Measurements from ENCODE around the gene MAGEA9B. TPM values are rescaled to one million over a fixed set of nuclear protein-coding genes. Genes with fewer than 3 reads are reported as not detected.
"Not testable (repeated sequence)": the region's sequence is repeated elsewhere in the genome, so short reads cannot be mapped to it uniquely, and the experiment has no call there.

Gene MAGEA9B
- total RNA-seq, 1 donor from 2014 or later: not detected

DNA sequence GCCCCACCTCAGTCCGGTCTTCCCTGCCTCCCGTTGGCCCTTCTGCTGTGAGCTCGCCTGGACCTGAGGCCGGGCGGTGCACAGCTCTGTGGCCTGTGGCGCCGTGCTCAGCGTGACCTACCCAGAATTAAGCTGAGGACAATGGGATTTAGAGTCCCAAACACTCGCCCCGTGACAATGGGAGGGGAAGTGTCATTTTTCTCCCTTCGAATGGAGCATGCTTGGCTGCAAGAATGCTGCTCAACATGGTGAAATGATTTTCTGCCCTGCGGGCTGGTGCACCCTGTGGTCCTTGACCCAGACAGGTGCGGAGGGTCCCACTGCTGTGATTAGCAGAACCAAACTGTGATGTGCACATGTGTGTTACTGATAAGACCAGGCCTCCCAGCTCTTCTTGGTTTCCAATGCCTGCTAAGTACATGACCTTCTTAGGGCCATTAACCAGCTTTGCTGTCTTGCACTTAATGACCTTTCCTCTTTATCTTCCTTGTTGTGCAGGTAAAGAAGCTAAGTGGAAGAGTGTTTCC lies 45.7 kb downstream of the MAGEA9B start:
- H3K27me3 ChIP-seq: no peaks in the 10 kb centered on the region
- TF ChIP-seq, protein P1, sequence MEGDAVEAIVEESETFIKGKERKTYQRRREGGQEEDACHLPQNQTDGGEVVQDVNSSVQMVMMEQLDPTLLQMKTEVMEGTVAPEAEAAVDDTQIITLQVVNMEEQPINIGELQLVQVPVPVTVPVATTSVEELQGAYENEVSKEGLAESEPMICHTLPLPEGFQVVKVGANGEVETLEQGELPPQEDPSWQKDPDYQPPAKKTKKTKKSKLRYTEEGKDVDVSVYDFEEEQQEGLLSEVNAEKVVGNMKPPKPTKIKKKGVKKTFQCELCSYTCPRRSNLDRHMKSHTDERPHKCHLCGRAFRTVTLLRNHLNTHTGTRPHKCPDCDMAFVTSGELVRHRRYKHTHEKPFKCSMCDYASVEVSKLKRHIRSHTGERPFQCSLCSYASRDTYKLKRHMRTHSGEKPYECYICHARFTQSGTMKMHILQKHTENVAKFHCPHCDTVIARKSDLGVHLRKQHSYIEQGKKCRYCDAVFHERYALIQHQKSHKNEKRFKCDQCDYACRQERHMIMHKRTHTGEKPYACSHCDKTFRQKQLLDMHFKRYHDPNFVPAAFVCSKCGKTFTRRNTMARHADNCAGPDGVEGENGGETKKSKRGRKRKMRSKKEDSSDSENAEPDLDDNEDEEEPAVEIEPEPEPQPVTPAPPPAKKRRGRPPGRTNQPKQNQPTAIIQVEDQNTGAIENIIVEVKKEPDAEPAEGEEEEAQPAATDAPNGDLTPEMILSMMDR (IDR thresholded peaks at IDR 0.05): no peak
- H3K4me3 ChIP-seq: peak overlapping the region; percentile 62 to 74
- intact Hi-C loops (cut with DNase I): loop anchor here (2.0 kb wide), 1 partner anchor 37 kb away; the partner anchor contains the start of gene IDS
- no peaks in the 10 kb centered on the region for H3K36me3 ChIP-seq
- H3K9me3 ChIP-seq: no peaks in the 10 kb centered on the region
- DNase-seq (ENCODE audit: low spot score in 2 of 2): no peak
- peak overlapping the region; percentile 85 to 87 for H3K27ac ChIP-seq
- no peaks in the 10 kb centered on the region for H3K4me1 ChIP-seq

DNA sequence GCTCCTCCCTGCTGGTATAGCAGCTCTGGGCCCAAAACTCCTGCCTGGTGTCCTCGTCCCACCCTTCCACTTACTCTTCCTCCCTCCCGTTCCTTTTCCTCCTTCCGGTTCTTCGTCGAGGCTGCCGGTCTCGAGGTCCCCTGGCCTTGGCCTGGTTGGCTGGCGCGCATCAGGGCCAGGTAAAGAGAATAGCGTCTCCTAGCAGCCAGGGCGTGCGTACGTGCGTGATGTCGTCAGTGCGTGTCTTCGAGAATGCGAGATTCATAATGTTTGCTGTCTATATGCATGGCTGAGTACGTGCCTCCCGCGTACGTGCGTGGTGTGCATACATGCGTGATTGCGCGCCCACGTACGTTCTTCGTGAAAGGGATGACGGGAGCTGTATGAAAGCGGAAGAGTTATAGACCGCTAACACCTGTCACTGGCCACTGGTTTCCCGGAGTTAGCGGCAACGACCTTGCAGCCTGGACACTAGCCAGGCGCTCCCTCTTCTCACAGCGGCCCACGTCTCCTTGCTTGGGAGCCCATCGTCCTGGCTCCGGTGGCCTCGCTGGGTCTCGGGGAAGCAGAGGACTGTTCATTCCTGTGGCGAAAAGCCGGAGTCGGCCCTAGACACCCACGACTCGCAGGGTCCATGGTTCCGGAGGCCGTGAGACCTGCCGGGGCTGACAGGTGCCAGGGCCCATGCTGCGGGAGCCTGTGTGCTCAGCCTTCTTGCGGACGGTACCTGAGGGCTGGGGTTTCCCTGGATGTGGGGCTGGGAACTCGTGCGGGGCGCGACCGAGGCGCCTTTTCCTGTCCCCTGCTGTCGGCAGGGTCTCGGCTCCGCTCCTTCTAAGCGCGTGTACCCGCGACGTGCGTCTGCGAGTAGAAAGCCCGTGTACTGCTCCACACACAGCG lies 46.4 kb downstream of the MAGEA9B start, which contains the start of gene EOLA1:
EOLA1 (plus strand) TSS at position 392 of the 900 bp plus-strand sequence. CDS start 4,619 bp downstream, outside the sequence.
- Histone ChIP-seq H3K4me3 (peak within 1 kb of the TSS; percentile 62 to 74), H3K4me1 (no peaks in the 10 kb centered on the region), H3K36me3 (no peaks in the 10 kb centered on the region), H3K27me3 (no peaks in the 10 kb centered on the region), H3K27ac (peak within 1 kb of the TSS; percentile 85 to 87), H3K9me3 (no peaks in the 10 kb centered on the region)
- intact Hi-C loops (cut with DNase I): loop anchor here (2.0 kb wide), 1 partner anchor 36 kb away; the partner anchor contains the start of gene IDS
- DNase-seq (ENCODE audit: low spot score in 2 of 2): peak; percentile 79 to 93
- TF ChIP-seq, protein P1 (IDR thresholded peaks at IDR 0.05): no peak

DNA sequence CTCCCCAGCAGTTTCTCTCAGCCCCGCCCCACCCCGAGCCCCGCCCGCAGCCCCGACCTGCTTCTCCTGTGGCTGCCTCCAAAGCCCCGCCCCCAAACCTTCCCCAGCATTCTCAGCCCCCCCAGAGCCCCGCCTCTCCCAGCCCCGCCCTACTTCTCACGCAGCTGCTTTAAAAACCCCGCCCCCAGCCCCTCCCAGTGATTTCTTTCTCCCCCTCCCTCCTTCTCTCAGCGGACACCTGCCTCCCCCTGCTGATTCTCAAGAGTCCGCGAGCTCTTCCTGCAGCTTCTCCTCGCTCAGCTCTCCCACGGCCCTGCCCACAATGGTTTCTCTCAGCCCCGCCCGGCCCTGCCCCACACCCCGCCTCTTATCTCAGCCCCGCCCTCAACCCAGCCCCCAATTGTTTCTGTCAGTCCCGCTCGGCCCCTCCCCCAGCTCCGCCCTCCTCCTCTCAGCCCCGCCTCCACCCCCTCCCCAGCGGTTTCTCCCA lies 47.1 kb downstream of the MAGEA9B start:
- peak; percentile 72 to 95 for DNase-seq (ENCODE audit: low spot score in 2 of 2)
- Histone ChIP-seq H3K9me3 (no peaks in the 10 kb centered on the region), H3K4me1 (no peaks in the 10 kb centered on the region), H3K36me3 (no peaks in the 10 kb centered on the region), H3K27ac (peak overlapping the region; percentile 85 to 87), H3K27me3 (no peaks in the 10 kb centered on the region), H3K4me3 (peak overlapping the region; percentile 62 to 74)
- TF ChIP-seq, protein P1 (IDR thresholded peaks at IDR 0.05): no peak
- intact Hi-C loops (cut with DNase I): loop anchor here (2.0 kb wide), 1 partner anchor 35 kb away; the partner anchor contains the start of gene IDS

DNA sequence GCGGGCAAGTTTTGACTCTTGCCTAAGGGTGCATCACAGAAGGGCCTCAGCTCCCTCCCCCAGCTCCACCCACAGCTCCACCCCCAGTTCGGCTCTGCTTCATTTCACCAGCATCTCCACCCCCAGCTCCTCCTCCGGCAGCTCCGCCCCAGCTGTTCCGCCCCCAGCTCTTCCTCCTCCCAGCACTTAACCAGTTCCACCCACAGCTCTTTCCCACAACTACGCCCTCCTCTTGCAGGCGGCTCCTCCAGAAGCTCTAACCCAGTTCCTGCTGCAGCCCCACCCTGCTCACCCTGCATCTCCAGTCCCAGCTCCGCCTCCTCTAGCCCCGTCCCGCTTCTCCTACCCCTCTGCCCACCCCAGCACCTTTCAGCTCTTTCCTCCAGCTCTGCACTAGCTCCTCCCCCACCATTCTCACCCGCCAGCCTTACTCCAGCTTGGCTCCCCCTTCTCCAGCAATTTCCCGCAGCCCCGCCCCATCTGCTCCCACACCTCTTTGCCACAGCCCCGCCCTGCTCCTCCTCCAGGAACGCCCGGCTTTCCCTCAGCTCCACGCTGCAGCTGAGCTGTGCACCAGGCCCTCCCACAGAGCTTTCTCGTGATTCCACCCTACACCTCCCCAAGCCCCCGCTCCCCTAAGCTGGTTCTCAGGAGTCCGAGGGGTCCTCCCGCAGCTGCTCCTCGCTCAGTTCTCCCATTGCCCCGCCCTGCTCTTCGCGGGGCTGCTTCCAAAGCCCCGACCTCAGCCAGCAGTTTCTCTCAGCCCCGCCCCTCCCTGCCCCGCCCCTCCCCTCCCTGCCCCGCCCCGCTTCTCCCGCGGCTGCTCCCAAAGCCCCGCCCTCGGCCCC lies 47.8 kb downstream of the MAGEA9B start:
- H3K4me1 ChIP-seq: no peaks in the 10 kb centered on the region
- peak overlapping the region; percentile 43 to 84 for H3K27ac ChIP-seq
- H3K9me3 ChIP-seq: no peaks in the 10 kb centered on the region
- no peaks in the 10 kb centered on the region for H3K36me3 ChIP-seq
- TF ChIP-seq, protein P1 (IDR thresholded peaks at IDR 0.05): no peak
- H3K27me3 ChIP-seq: no peaks in the 10 kb centered on the region
- intact Hi-C loops (cut with DNase I): loop anchor here (2.0 kb wide), 1 partner anchor 35 kb away; the partner anchor contains the start of gene IDS
- DNase-seq (ENCODE audit: low spot score in 2 of 2): peak; percentile 71 to 92
- H3K4me3 ChIP-seq: peak overlapping the region; percentile 48 to 74

DNA sequence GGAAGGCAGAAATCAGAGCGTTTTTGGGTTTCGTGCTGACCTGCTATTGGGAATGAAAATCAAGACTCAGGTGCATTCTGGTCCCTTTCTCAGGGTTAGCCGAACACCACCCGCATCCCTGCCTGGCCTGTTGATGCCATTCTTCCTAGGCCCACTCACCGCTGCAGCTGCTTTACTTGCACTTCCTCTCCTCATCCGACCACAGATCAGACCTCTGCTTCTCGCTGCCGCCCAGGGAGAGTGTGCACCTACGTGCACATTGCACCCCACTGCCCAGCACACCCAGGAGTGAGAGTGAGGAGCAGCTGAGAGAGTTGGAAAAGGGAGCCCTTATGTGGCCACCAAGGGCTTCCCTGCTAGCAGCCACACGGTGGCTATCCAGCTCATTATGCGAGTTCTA lies 49.8 kb downstream of the MAGEA9B start:
- H3K4me3 ChIP-seq; DNase-seq (ENCODE audit: low spot score in 2 of 2); intact Hi-C loops (cut with DNase I); H3K36me3 ChIP-seq; H3K4me1 ChIP-seq; H3K9me3 ChIP-seq; H3K27me3 ChIP-seq; H3K27ac ChIP-seq: not testable (repeated sequence)

DNA sequence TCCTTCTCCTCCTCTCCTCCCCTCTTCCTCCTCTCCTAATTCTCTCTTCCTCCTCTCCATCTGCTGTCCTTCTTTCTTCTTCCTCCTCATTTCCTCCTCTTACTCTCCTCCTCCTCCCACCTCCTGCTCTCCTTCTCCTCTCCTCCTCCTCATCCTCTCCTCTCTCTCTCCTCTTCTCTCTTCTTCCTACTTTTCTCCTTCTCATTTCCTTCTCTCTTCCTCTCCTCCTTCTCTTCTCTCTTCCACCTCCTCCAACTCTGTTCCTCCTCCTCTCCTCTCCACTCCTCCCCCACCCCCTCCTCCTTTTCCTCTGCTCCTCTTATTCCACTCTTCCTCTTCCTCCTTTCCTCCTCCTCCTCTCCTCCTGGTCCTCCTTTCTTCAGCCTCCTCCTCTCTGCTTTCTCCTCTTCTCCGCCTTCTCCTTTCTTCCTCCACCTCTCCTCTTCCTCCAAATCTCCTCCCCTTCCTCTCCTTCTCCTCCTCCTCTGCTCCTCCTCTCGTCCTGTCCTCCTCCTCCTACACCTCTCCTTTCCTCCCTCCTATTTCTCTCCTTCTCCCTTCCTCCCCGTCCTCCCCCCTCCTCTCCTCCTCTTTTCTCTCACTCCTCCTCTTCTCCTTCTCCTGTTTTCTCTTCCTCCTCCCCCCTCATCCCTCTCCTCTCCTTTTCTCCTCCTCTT lies 52.2 kb downstream of the MAGEA9B start:
- H3K27ac ChIP-seq; H3K4me1 ChIP-seq; H3K9me3 ChIP-seq; H3K27me3 ChIP-seq; H3K36me3 ChIP-seq; H3K4me3 ChIP-seq; intact Hi-C loops (cut with DNase I); DNase-seq (ENCODE audit: low spot score in 2 of 2): not testable (repeated sequence)

DNA sequence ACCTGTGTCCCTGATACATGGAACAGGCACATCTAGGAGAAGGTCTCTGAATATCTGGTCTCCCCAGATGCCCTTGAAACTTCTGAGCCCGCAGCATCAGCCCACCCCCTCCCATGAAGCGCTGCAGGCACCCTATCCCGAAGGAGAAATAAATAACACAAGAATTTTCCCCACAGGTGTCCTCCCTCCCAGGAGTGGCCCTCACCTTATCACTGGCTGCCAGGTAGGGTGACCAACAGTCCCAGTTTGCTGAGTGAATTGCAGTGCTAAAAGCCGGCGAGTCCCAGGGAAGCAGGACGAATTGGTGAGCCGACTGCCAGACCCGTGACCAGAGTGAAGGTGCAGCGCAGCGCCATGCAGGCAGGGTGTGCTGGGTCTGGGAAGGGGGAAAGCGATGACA lies 53.3 kb downstream of the MAGEA9B start:
- DNase-seq (ENCODE audit: low spot score in 2 of 2); intact Hi-C loops (cut with DNase I); H3K9me3 ChIP-seq; H3K36me3 ChIP-seq; H3K4me3 ChIP-seq; H3K27me3 ChIP-seq; H3K4me1 ChIP-seq; H3K27ac ChIP-seq: not testable (repeated sequence)

DNA sequence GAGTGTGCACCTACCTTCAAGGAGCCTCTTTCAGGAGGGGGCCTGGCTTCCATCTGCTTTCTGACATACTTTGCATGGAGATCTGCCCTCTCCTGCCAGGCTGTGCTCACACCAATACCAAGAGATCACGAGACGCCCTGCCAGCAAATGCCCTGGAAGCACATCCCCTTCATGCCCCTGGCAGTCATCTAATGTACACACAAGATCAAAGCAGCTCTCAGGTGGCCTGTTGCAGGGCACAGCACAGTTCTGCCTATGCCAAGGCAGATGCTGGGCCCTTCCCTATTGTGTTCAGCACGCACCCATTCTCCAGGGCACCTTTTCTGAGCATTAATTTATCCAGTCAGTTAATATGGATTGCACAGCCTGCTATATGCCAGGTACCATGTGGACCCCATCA lies 54.4 kb downstream of the MAGEA9B start:
- H3K4me3 ChIP-seq; H3K9me3 ChIP-seq; H3K27me3 ChIP-seq; H3K36me3 ChIP-seq; intact Hi-C loops (cut with DNase I); DNase-seq (ENCODE audit: low spot score in 2 of 2); H3K4me1 ChIP-seq; H3K27ac ChIP-seq: not testable (repeated sequence)
